HG03378 (cell line): Measurements from ENCODE around the gene RASAL1.

Experiments
- ATAC-seq: cut with Tn5 transposase; IDR thresholded peaks from one replicate; pipeline ENCODE4 v1.9.1; 2021; ENCODE audit warnings: mild to moderate bottlenecking, moderate library complexity; ENCODE audit not compliant: unreplicated experiment

The RASAL1 gene

DNA sequence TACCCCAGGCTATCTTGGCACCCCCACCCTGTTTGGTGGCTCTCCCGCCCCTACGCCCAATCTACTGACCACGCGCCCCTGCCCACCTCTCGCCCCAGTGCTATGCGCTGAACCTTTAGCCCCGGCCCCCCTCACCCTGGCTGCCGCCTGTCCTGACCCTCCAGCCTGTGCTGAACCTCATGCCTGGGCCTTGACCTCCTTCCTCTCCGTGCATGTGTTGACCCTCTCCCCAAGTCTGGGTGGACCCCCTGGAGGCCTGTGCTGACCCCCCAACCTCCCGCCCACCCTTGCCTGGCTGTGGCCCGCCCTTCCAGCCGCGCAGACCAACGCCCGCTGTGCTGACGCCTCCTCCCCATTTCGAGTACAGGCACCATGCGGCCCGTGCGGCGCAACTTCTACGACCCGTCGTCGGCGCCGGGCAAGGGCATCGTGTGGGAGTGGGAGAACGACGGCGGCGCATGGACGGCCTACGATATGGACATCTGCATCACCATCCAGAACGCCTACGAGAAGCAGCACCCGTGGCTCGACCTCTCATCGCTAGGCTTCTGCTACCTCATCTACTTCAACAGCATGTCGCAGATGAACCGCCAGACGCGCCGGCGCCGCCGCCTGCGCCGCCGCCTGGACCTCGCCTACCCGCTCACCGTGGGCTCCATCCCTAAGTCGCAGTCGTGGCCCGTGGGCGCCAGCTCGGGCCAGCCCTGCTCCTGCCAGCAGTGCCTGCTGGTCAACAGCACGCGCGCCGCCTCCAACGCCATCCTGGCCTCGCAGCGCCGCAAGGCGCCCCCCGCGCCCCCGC is 58.3 kb downstream of the RASAL1 start:
- ATAC-seq, result no peak

- ATAC-seq, result peak; percentile 91
Measured at GRCh38 chr12:113075137-113075683, 60.4 kb downstream of the RASAL1 start.

DNA sequence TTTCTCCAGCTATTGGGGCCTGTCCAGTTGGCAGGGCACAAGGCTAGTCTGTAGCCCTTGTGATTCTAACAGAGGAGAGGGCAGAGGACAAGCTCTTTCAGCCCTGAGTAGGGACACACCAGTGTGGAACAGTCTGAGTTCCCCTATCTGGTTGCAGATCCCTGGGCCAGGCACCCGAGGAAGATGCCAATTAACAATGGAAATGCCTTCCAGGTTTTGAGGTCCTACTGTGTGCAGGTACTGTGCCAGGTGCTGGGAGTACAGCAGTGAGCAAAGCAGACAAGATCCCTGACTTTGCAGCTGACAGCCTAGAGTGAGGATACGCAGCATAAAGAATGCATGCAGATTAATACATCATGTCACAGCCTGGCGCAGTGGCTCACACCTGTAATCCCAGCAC is 62.0 kb downstream of the RASAL1 start:
- no peak for ATAC-seq

GRCh38 chr12:113072136-113072535 is 63.4 kb downstream of the RASAL1 start:
- no peak for ATAC-seq

GRCh38 chr12:113071135-113072112 is 64.1 kb downstream of the RASAL1 start:
- no peak for ATAC-seq

GRCh38 chr12:113070117-113070906 is 65.2 kb downstream of the RASAL1 start:
- ATAC-seq, result no peak

- no peak for ATAC-seq
Measured at GRCh38 chr12:113069751-113070116, 65.8 kb downstream of the RASAL1 start.

DNA sequence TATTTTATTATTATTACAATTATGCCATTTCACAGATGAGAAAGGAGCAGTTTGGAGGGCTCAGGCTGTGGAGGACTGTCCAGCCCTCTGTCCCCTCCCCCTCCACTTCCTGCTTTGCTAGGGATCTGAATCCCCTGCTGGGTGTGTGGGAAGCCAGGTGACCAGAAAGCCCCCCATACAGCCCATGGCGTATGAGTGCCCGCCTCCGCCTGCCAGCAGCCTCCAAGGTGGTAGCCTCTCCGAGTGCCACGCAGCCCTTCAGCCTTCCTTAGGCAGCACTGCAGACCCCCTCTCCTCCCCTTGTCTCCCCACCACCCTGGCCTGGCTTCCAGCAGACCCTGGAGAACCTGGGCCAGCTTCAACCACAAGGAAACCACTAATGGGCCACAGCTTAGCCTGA is 66.4 kb downstream of the RASAL1 start:
- no peak for ATAC-seq

- no peak for ATAC-seq
Measured at GRCh38 chr12:113067987-113068935, 67.3 kb downstream of the RASAL1 start.

GRCh38 chr12:113066813-113067400 is 68.7 kb downstream of the RASAL1 start:
- ATAC-seq, result no peak

DNA sequence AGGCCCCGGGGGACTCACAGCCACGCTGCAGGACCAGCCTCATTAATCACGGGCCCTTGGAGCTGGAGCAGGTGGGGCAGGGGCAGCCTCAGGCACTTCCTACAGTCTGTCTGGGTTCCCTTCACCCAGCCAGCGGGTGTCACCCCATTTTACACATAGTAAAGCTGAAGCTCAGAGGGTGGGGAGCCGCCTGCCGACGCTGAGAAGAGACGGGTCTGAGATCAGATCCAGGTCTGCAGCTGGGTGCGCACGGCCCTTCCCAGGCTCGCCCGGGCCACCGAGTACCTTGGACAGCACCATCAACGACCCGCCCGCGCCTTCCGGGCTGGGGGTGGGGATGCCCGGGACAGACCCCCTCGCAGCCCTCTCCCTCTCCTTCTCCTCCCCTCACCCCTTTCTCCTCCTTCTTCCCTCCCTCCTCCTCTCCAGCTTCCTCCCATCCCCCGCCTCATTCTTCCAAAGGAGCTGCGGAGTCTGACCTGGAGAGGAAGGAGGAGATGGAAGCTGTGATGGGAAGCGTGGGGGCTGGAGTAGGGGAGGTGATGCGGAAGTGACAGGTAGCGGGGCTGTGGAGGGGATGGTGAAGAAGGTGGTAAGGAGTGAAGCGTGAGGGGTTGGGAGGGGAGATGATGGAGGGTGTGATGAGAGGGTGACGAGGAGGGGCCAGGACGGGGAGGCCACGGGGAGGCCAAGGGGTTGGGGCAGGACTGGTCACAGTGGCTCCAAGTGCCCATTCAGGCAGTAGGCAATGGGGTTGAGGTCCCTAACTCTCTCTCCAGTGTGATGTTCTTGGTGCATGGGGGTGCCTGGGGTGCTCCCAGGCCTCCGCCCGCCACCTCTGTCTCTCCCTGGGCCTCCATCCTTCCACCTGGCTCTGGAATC is 70.2 kb downstream of the RASAL1 start:
- no peak for ATAC-seq

DNA sequence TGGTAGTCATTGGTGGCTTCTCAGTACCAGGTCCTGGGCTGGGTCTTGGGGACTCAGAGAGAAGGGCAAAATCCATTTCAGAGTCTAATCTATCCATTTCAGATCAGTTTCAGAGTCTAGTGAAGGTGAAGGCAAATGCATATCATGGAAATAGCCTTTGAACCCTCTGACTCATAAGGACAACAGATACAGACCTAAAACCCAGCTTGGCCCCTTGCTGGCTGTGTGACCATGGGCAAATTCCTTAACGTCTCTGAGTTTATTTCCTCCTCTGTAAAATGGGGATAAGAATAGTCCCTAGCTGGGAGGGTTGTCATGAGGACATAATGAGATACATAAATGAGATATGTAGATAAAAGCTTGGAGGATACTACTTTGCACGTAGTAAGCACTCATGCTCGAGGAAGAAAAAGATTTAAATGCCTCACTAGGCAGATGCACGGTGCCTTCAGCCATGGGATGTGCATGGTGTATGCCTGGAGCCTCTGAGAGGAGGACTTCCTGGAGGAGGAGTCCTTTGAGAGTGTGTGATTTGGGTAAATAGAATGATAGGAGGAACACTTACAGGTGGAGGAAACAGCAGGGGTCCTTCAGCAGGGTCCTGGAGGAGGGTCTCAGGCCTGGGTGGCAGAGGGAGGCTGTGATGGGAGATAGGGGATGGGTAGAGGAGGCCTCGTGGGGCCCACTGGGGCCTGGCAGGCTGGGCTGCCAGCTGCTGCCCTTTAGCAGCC is 71.0 kb downstream of the RASAL1 start:
- ATAC-seq, result no peak

- ATAC-seq, result no peak
Measured at GRCh38 chr12:113063396-113064350, 71.9 kb downstream of the RASAL1 start.

DNA sequence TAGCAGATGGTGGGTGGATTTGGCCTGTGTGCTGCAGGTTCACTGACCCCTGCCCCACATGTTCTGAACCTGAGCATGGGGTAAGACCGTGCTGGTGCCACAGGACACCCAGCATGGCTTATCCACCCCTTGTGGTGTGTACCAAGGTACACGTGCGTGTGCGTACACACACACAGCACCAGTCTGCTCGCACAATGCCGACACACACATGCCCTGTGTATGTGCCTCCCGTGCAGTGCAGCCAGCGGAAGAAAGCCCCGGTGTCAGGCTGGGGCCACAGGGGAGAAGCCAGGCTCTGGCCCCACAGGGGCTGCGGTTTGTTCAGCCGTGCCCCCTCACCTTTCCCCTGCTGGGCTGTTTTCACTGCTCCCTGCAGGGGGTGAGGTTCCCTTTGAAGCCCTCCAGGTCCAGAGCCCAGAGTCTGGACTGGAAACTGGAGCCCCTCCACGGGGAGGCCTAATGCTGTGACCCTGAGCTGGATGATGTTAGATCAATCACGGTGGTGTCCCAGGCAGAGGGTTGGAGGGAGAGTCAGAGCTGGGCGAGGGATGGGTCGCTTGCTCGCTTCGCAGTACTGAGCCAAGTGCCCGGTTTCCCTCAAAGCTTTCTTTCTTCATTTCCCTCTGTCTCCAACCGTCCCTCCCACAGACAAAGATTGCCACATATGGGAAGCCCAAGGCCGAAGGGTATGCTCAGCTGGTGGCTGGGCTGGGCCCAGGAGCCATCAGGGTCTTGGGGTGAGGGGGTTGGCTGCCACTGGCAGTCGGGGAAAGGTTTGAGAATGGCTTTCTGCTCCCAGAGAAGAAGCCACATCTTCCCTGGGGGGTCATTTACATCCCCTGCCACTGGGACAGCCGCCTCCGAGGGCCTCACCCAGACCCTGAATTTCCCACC is 72.8 kb downstream of the RASAL1 start:
- no peak for ATAC-seq

DNA sequence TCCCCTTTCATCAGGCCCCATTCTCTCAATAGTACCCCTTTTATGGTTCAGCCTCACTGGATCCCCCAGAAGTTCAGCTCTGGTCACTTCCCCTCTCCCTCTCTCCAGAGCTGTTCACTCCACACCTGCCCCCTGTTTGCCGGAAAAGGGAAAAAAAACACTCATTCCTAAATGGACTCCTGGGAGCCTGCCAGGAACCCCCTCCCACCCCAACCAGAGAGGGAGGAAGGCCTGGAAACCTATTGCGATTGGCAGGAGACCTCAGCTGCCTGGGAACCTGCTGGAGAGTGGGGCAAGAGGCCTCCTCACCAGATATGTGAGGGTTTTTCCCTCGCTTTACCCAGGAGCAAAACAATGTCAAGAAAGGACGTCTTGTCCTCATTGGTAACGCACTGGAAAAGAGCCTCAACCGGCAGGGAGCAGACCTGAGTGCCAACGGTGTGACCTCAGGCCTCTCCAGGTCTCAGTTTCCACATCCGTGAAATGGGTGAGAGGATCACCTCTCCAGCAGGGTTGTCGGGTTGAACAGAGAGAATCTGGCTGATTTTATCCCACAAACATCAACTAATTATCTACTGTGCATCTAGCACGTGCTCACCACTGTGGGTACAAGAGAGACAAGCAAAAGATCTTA is 74.4 kb downstream of the RASAL1 start:
- no peak for ATAC-seq
